HG03439 (cell line): ENCODE measurements around the gene FOXO6.

Experiments used
- ATAC-seq: cut with Tn5 transposase; IDR thresholded peaks from one replicate; pipeline ENCODE4 v1.9.1; 2021; ENCODE audit warnings: mild to moderate bottlenecking, moderate library complexity; ENCODE audit not compliant: unreplicated experiment

Gene FOXO6

DNA sequence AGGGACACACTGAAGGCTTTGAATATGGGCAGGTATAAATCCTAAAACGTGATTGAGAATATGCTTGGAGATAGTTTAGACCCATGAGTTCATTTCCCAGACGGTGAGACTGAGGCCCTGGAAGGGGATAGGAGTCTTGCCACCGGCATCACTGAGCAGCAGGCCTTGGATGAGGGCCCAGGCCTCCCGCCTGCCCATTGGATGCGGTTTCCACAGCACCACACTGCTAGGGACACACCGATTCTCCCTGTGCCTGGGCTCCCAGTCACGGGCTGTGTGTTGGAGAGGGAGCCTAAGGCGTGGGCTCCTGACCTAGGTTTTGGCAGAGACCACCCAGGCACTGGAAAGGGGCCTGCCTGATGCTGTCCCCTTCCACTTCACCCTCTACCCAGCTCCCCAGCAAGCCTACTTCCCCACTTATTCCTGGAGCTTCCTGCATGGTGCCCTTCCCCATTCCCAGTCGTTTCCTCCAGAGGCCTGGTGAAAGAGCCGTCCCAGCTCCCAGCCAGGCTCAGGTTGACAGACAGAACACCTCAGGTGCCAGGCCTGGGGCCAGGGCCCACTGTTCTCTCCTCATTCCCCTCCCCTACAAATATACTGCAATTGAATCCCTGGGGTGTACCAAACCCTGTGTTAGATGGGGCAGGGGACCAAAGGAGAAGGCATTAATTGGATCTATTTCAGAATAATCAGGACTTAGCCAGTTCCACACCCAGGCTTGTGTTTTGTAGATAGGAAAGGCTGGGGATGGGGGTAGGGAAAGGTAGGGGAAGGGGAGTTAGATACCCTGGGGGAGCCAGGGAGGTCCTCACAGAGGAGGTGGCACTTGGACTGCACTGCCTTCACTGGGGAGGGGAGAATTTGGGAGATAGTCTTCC is 3.4 kb downstream of the FOXO6 start:
- no peak for ATAC-seq

DNA sequence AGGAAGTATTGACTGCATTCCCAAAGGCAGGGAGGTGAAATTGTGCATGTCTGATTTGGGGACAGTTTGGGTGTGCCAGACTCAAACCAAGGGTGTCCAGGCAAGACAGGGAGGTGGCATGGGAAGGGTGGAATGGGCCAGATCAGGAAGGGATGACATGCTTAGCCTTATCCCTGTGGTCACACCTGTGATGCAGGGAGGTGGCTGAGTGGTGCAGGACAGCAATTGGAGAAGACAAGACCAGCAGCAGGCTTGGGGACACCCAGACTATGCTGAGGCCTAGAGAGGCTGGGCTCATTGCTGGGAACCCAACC is 4.0 kb downstream of the FOXO6 start:
- ATAC-seq: no peak

DNA sequence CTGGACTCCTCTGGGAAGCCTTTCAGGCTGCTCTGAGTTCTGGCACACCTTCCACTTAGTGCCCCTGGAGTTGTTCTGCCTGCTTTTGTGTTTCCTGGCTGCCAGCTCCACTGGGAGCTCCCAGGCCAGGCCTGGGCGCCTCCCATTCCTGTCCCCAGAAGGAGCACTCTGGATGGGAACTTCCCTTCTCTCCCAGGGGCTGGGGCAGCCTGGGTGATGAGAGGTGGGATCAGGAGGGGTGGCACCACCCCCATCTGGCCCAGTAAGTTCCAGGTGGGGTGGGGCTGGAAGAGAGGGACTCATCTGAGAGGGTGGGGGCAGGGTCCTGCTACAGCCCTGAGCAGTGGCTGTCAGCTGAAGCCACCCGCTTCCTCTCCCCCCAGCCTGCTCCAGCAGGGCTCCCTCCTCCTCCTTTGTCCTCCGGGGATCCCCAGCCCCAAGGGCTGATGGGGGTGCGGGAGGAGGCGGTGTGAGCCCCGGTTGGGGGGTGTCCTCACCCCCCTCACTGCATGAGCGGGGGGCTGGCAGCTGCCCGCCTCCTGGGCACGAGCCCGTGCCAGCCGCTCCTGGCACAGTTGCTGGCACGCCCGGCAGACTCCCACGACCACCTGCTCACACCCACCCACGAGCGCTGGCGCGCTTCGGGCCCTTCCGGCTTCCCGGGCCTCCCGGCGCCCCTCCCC is 4.7 kb downstream of the FOXO6 start:
- no peak for ATAC-seq

DNA sequence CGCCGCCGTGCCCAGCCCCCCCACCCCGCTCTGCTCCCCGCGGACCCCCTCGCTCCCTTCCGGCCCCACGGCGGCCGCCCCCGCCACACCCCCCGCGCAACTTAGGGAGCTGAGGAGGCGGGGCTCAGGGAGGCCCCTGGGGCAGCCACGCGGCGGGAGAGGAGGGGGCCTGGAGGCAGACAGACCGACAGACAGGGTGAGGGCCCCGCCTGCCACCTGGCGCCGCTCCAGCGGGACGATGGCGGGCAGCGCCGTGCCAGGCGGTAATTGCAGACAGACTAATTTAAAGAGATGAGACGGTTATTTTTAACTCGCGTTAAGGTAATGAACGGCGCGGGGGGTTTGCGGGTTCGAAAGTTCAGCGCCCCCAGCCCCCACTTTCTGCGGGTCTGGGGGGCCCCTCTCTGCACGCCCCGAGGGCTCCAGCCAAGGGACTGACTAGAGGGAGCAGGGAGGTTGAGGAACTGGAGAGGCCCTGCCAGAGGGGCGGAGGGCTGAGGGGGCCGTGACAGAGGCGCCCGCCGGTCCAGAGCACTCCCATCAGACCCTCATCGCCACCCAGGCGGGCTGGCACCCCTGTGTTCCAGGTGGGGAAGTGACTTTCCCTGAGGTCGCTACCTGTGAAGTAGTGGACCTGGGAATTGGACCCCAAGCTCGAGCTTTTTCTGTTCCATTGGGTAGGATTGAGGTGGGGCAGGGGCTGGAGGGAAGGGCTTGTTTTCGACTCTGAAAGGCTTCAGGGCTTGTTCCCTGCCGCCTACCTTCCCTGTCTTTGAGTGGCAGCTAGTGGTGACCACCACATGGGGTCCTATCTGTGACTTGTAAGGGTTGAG is 5.4 kb downstream of the FOXO6 start:
- no peak for ATAC-seq

DNA sequence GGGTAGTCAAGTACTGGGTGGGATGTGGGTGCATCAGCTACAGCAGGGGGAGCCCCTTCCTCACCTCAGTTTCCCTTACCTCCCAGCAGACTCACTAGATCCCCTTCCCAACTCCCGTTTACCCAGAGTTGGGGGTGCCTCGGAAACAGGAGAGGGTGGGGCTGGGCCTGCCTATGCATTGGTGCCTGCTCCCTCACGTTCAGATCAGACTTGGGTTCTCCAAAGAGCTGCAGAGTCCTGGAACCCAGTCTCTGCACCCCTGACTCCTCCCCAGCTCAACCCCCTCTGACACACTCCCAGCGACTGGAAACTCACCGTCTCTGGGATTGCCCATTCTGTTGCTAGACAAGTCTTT is 6.0 kb downstream of the FOXO6 start:
- ATAC-seq: no peak

DNA sequence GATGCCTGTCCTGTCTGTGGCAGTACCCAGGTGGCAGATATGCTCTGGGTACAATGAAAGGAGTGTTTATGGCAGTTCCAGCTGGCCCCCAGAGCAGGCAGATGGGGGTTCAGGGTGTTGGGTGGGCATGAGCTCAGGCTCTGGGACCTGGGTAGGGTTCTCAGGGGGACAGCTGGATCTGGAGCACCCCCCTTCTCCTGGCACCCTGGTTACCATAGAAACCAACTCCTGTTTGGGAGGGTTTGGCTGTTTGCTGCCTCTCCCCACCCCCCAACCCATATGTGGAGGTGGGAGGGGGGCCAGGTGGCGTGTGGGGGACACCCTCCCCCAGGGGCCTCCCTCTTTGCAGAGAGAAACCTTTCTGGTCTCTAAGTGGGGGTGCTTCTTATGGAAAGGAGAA is 7.1 kb downstream of the FOXO6 start:
- no peak for ATAC-seq

DNA sequence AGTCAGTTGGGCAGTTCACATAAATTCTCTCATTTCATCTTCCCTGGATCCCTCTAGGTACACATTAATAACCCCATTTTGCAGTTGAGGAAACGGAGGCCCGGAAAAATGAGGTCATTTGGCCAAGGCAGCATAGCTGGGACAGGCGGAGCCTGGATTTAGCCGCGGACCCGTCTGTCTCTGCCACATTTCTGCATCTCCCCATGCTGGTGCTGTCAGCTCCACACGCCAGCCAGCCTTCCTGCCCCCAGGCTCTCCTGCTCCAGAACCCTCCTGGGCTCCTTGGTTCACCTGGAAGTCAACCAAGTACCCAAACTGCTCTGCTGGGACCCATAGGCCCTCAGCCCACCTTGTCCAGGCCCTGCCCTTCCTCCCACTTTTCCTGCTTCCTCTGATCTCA is 7.6 kb downstream of the FOXO6 start:
- no peak for ATAC-seq

DNA sequence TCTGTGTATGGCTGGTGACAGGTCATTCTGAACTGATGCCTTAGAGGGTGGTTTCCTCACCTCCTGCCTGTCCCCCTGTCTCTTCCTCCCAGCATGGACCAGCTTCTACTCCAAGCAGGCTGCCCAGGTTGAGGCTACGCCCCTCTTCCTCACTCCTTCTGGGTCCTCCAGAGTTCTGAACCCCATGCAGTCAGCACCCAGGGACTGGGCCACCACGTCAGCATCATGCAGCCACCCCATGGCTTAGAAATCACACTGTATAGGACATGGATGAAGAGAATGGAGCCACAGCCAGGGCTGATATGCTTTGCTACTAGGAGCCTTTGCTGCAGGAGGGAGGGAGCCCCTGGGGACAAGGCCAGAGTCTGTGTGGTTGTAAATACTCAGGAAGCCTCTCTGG is 8.3 kb downstream of the FOXO6 start:
- no peak for ATAC-seq

DNA sequence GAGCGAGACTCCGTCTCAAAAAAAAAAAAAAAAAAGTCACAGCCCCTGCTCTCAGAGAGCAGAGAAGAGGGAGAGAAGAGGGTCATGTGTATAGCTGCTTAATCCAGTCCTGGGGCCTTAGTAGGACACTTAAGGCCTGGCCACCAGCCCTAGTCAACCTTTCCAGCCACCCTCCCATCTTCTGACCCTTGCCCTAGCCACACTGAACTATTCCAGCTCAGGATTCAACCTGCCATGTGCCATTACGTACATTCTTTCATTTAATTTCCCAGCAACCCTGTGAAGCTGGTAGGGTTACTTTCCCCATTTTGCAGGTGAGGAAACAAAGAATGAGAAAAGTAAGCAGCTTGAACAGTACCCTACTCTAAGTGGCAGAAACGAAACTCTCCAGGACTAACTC is 9.0 kb downstream of the FOXO6 start:
- no peak for ATAC-seq

DNA sequence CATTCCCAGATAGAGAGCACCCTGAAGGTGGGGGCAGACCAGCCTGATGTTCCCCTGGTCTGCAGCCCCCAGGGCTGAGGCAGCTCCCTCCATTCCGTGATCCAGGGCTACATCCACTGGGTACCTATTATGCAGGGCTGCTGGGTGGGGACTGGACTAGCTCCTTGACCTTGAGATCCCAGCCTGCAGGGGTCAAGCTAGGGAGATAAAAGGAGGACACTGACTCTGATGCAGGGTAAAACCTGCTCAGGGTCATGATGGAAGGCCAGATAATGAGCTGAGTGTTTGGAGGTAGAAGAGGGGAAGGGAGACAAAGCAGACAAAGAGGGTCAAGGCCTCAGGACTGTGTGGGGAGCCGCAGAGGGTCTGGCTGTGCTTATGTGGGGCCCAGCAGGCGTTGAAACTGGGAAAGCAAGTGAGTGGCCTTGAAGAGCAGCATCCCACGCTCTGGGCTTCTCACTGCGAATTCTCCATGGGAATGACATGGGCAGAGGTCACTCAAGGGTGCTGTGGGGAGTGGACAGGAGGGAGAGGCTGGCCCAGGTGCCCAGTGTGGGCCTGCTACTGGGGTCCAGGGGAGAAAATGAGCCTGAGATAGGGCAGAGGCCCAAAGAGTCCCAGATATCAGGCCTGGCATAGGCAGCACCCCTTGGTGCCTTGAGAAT is 9.7 kb downstream of the FOXO6 start:
- no peak for ATAC-seq

DNA sequence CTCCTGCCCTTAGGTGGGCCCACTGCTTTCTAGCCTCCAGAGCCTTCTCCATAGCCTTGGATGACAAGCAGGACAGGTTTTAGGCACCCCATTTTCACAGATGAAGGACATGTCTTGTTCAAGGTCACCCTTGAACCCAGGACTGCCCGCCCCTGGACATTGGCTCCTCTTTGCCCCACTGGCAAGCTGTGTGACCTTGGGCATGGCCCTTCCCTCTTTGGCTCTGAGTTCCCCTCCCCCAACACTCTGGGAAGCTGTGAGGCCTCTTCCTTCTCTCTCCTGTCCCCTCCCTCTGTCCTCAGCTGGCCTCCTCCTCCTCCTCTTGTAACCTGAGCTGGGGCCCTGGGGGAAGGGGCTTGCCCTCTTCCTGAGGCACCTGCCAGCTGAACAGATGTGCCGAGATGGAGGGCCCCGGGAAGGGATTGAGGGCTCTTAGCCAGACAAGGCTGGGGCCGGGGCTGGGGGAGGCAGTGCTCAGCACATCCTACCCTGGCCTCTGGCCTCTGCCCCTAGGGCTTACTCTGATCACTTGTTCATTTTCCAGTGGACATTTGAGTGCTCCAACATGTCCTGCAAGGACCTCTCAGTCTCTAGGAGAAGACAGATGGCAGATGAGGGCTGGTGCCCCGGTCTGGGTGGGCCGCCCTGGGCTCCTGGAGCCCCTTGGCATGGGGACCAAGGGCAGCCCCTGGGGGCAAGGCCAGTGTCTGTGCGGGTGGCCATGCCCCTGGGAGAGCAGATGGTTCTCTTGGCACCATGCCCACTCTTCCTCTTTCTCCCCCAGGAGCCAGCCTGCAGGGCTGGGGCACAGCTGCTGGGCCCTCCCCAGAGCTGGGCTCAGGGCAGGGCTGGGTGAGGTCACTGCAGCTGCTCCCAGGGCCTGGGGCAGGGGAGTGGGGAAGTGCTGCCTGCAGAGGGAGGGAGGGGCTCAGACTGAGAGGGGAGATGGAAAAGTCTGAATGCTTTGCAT is 10.7 kb downstream of the FOXO6 start:
- no peak for ATAC-seq

DNA sequence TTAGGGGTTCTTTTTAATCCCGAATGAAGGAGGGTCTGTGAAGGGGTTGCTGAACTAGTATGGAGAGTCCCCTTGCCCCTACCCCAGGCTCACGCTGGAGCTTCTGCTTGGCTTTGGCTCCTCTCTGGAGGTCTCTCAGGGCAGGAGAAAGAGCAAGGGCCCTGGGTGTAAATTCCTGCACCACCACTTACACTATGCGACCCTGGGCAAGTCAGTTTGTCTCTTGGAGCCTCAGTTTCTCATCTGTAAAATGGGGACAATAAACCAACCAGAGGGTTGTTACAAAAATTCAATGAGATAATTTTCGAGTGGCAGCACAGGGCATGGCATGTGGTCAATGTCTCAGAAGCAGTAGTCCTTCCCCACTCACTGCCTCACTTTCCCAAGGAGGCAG is 11.4 kb downstream of the FOXO6 start:
- ATAC-seq: no peak

DNA sequence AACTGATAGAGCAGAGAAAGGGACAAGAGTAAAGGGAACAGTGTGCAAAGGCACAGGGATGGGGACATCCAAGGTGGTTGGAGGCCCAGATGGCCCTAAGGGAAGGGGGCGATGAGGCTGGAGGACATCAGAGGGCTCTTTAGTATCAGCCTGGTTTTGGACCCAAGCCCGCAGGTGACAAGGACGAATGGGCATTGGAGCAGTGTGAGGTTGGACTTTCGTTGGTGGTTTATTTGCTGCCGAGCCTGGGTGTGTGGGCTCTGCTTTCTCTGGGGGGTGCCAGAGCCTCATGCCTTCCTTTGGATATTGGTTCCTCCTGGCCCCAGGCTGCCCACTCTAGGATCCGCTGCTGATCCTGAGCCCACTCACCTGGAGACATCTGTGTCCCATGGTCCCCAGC is 12.1 kb downstream of the FOXO6 start:
- no peak for ATAC-seq

DNA sequence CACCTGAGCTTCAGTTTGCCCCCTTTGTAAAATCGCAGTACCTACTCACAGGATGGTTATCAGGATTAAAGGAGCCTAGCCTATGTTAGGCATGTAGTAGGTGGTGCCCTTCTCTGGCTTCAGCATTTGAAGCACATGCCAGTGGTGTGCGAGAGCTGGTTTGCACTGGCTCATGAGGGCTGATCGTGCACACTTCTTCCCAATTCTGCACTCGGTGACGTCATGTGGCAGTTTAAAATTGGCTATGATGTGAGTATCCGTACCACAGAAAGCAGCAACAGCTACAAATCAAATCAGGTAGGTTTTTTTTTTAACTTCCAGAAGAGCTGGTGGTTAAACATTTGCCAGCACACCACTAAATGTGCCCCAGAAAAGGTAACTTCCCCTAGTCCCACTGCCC is 13.5 kb downstream of the FOXO6 start:
- ATAC-seq: no peak

DNA sequence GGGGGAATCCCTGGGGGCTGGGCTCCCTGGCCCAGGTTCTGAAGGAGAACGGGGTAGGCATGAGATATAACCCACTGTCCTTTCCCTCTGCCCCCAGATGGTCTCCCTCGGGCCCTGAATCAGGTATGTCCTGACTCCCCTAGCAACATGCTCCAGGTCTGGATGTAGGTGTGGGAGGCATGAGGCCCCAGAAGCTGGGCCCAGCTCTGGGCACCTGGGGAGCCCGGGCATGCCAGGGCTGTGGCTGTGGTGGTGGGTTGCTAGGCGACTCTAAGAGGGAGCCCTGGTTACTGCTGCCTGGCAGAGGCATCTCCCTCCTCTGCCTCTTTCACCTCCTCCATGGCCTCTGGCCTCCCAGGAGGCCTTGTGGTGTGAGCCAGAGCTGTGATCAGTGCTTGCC is 16.2 kb downstream of the FOXO6 start:
- no peak for ATAC-seq

DNA sequence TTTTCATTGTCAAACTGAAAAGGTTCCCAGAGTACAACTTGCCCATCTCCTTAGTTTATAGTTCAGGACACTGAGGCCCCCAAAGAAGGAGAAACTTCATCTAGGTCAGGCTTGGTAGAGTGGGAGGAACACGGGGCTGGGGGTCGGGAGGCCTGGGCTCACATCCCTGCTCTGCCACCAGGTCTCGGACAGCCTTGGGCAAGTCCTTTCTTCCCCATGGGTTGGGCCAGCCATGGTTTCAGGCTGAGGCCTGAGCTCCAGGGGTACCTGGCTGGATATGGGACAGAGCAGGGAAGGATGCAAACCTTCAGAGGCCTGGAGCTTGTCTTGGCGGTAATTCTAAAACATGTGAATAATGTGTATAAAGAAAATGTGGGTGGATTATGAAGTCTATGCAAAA is 17.0 kb downstream of the FOXO6 start:
- ATAC-seq: no peak

DNA sequence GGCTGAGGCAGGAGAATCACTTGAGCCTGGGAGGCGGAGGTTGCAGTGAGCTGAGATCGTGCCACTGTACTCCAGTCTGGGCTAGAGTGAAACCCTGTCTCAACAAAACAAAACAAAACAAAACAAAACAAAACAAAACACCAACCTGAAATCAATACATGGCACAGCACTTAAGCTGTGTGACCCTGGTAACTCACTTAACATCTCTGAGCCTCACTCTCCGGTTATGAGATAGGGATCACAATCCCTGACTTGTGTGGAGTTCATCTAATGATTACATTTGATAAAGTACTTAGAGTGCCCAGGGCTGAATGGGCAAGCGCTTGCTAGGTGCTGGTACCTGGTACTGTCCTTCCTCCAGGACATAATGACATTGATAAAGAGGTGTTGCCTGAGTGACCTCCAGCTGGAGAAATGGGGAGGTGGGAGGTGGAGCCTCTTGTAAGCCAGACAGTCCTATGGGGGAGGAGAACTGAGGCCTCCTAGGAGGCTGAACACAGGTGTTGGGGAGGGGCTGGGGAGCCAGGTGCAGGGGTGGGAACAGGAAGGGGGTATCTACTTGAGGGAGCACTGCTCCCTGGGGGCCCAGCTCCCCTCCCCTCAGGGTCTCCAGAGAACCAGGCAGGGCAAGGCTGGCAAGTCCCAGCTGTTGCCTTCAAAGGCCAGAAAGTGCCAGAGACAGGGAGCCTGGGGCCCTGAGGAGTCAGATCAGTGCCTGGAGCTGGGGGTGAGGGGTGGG is 17.9 kb downstream of the FOXO6 start:
- ATAC-seq: no peak

DNA sequence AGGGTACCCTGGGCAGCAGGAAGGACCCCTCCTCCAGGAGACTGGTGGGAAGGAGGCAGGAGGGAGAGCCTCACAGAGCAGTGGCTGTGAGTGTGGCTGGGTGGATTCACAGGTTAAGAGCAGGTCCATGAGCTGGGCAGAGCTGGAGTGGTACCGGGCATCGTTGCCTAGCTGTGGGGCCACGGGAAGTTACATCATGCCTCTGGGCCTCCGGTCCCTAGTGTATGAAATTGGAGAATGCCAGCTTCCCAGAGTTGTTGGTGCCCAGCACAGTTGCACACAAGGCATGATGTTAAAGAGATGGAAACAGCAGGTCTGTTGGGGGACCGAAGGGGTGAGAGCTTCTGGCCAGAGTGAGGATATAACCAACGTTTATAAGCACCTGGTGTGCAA is 18.5 kb downstream of the FOXO6 start:
- no peak for ATAC-seq

DNA sequence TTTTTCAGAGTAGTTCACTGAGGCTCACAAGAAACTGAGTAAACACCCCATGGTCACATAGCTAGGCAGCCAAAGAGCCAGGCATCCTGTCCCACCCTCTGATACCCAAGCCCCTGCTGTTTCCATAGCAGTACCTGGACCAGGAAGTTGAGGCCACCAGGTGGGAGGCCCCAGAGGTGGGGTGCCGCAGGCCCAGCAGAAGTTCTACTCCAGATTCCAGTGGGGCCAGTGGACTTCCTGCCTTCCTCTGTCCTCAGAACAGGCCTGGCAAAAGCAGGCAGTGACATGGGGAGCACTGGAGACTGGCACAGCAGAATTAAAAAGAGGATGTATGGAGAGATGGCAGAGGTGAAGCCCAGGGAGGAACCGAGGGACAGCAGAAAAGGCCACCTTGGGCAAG is 19.0 kb downstream of the FOXO6 start:
- ATAC-seq: no peak
